ENCODE data around the gene SNF8.
"Not testable (repeated sequence)": the region's sequence is repeated elsewhere in the genome, so short reads cannot be mapped to it uniquely, and the experiment has no call there.

Gene SNF8, protein sequence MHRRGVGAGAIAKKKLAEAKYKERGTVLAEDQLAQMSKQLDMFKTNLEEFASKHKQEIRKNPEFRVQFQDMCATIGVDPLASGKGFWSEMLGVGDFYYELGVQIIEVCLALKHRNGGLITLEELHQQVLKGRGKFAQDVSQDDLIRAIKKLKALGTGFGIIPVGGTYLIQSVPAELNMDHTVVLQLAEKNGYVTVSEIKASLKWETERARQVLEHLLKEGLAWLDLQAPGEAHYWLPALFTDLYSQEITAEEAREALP

DNA sequence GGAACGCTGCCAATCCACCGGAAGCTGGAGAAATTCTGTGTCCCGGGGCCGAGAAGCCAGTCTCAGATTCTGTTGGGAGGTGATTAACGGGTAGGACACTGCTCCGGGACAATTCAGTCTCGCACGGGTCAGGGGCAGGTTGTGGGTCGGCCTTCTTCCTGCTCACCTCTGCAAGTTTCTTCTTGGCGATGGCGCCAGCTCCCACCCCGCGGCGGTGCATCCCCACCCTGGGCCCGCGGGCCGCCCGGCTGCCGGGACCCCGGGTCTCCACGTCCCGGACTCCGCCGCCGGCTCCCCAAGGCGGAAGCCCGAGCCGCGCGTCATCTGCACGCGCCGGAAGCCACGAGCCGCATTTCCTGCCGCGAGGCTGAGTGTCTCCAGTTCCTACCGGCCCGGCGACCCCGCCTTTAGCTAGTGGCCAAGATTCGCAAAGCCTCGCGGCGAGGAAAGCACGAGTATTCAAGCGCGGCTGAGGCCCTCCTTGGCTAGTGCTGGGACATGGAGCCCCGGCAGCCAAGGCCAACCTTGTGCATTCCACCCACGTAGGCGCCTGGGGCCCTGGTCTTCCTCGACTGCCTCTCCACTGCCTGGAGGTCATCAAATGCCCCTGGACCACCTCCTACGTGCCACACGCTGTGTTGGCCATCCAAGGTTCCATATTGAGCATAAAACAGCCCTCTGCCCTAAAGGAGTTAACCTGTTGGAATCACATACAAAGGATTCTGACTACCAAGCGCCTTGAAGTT lies at the start of gene SNF8:
Gene SNF8 (minus strand): TSS at position 328 of the 746 bp plus-strand sequence. CDS start 108 bp downstream, at position 220.
- peak; percentile 24 for DNase-seq

DNA sequence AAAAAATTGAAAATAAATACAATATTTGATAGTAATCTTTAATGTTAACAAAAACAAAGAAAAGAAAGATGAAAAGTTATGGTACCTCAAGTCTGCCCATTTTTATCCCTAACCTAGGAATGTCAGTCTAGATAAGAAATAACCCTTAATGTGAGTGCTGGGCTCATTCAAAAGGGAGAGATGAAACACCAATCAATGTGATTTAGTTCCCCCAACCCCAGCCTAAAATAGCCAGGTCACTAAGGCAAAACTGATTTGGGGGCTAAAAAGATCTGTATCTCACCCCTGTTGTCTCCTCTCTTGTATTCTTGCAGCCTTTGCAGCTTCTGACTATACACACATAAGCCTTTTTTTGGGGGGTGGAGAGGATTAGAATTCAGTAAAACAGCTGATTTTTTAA lies 49.3 kb upstream of the SNF8 start:
- no peak for DNase-seq

DNA sequence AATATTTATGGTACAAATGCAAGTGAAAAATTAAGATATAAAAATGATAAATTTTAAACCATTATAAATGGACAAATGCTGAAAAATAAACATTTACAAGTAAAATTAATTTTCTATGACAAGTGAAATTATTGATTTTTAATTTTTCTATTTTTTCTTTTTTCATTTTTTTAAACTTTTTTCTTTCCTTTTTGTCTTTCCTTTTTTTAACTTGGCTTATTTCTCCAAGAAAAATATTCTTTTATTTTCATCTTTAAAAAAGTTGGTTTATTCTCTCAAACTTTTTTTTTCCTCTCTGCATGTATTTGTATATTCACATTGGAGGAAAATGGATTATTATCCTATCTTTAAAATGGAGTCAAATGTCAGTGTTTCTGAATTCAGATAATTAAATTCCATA lies 48.7 kb upstream of the SNF8 start:
- DNase-seq: no peak

DNA sequence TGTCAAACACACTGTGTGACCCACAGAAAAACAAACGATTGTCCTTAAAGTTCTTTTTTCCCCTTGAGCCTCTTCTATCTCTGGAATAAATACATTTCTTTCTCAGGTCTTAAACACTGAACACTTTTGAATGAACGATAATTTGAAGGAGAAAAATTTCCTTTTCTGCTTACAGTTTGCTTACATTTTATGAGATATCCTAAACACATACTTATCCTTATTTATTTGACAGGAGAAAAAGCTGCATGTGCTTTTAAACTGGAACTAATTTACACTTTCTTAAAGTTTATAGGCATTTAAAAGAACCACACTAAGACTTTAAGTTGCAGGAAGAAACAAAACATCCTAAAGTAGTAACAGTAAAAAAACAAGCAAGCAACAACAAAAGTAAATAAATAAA lies 47.8 kb upstream of the SNF8 start:
- no peak for DNase-seq

DNA sequence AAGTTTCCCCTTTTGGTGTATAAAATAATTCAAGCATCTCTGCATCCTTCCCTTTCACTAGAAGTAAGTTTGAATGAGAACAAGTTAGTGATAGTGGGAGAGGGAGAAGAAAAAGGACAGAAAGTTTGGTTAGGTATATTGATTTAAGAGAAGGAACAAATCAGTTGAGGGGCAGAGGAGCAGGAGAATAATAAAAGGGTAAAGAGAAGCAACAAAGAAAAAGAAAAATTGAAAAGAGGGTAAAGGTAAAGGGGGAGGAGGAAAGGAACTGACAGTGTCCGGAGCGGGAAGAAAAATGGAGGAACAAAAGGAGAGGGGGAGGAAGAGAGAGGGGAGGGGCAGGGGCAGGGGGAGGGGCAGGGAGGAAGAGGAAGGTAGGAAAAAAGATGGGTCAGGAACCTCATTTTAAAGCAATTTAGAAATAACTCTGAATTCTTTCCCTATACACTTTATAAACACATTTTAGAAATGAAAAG lies 46.3 kb upstream of the SNF8 start:
- DNase-seq: no peak

DNA sequence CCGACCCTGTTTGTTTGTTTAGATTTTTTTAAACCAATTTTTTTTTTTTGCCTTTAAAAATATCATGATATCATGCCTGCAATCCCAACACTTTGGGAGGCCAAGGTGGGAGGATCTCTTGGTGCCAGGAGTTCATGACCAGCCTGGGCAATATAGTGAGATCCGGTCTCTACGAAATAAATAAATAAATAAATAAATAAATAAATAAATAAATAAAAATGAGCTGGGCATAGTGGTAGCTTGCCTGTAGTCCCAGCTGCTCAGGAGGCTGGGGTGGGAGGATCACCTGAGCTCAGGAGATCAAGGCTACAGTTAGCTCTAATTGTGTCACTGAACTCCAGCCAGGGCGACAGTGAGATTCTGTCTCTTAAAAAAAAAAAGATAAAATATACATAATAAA lies 44.5 kb upstream of the SNF8 start:
- DNase-seq: no peak

DNA sequence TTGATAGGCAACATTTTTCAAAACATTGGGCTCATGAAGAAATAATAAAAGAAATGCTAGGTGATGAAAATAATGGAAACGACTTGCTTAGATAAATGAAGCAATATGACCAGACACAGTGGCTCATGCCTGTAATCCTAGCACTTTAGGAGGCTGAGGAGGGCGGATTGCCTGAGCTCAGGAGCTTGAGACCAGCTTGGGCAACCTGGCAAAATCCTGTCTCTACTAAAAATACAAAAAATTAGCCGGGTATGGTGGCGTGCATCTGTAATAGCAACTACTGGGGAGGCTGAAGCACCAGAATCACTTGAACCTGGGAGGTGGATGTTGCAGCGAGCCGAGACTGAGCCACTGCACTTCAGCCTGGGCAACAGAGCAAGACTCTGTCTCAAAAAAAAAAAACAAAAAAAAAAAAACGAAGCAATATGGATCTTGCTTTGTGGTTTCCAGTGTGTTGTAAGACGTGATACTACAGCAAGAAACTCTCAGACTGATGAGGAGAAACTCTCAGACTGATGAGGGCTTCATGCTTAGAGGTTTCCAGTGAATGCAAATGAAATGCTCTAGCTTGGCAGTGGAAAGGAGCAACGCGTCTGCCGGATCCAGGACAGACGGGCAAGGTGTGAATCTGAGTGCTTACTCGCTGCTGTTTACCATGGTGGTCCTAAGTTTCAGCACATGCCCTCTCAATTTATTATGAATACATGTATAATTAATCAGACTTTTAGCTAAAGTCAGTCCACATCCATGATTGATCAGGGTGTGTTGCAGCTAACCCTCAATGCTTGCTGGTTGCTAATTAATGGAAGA lies 41.0 kb upstream of the SNF8 start:
- no peak for DNase-seq

DNA sequence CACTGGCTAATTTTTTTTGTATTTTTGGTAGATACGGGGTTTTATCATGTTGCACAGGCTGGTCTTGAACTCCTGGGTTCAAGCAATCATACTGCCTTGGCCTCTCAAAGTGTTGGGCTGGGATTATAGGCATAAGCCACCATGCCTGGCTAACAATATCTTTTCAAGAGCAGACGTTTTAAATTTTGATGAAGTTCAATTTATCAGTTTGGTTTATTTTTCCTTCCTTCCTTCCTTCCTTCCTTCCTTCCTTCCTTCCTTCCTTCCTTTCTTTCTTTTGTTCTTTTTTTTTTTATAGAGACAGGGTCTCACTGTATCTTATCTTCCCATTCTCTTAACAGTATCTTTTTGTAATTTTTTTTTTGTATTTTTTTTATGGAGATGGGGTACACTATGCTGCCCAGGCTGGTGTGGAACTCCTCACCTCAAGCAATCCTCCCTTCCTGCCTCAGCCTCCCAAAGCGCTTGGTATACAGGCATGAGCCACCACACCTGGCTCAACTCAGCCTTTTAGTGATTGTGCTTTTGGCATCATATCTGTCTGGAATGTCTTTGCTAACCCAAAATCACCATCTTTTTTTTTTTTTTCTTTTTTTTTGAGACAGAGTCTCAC lies 37.4 kb upstream of the SNF8 start:
- DNase-seq: no peak

DNA sequence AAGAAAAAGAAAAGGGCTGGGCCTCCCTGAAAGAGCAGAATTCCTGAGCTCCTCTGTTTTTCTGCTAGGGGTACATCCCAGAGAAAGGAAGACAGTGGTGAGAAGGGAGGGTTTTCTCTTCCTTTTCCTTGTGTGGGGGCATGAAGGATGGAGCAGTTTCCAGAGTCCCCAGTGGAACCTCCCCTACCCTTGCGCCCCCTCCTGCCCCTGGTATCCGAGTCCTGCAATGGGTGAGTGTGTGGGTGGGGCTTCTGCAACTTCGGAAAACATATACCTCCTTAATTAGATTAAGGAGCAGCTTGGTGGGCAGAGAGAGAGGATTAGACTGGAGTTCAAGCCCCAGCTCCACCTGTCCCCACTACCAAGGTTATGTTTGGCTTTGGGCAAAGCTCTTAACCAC lies 29.2 kb upstream of the SNF8 start:
- no peak for DNase-seq

DNA sequence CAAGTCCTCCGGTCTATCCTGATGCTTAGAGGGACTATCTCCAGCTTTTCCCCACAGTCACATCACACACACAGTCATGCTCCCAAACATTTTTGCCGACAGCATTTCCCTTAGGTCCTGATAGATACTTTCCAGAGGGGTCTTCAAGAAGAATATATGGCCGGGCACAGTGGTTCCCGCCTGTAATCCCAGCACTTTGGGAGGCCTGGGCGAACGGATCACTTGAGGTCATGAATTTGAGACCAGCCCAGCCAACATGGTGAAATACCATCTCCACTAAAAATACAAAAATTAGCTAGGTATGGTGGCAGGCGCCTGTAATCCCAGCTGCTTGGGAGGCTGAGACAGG lies 28.1 kb upstream of the SNF8 start:
- DNase-seq: no peak

DNA sequence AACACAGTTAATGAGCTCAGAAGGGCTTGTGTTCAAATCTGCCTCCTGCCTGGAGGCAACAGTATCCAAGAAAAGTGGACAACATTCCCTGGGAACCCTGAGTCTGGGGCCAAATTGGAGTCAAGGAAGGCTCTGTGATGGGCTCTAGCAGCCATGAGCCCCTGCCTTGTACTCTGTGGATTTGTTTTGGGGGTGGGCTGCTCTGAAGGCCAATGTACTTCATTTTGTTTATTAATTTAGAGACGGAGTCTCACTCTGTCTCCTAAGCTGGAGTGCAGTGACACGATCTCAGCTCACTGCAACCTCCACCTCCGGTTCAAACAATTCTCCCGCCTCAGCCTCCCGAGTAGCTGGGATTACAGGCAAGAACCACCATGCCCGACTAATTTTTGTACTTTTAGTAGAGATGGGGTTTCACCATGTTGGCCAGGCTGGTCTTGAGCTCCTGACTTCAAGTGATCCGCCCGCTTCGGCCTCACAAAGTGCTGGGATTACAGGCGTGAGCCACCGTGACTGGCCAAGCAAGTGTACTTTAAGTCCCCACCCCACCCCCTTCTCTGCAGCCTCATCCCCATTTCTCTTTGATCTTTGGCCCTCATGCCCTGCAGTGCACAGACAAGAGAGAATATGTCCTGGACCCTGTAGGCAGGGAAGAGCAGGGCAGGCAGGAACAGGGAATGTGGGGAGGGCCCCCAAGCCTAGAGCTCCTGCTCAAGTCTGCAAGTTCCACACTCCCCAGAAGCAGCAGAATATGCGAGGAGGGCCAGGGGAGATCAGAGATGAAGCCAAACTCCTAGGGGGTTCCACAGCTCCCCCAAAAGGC lies 26.4 kb upstream of the SNF8 start:
- DNase-seq: no peak

DNA sequence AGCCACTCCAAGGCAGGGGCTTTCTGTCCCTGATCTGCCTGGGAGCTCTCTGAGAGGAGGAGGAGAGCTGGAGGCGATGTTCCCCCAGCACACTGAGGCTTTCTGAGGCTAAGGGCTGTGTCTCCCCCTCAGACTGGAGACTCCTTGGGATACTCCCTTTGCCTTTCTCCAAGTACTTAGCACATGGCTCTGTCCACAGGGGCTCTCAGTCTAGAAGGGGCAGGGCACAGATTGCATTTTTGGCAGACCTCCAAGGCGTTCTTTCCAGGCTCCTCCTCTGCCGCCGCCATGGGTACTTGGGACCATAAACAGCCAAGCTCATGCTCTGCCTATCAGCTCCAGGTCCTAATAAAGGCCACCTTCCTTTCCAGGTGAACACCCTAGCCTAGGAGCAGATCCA lies 25.6 kb upstream of the SNF8 start:
- DNase-seq: peak; percentile 37

DNA sequence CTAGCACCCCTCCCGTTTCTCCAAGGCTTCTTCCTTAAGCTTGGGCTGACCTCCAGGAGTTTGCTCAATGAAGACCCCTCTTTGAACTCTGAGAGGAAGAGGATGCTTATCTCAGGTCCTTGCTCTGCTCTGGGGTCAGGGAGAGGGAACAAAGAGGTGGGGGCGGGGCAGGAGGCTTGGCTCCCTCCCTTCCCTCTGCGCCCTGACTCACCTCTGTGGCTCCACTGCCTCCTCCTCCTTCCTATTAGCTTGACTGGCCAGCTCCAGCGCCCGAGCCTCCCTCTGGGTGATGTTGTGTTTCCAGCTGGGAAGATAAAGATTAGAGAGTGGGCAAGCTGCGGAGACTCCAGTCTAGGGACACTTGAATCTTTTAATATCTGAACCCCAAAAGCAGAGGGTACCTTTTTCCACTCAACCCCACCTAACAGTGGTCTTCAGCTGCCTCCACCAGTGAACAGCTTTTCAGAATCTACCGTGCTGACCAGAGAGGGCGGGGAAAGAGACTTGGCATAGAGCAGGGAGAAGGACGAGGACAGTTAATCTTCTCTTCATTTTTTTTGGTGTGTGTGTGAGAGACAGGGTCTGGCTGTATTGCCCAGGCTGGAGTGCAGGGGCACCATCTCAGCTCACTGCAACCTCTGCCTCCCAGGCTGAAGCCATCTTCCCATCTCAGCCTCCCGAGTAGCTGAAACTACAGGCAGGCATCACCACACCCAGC lies 17.0 kb upstream of the SNF8 start:
- no peak for DNase-seq

DNA sequence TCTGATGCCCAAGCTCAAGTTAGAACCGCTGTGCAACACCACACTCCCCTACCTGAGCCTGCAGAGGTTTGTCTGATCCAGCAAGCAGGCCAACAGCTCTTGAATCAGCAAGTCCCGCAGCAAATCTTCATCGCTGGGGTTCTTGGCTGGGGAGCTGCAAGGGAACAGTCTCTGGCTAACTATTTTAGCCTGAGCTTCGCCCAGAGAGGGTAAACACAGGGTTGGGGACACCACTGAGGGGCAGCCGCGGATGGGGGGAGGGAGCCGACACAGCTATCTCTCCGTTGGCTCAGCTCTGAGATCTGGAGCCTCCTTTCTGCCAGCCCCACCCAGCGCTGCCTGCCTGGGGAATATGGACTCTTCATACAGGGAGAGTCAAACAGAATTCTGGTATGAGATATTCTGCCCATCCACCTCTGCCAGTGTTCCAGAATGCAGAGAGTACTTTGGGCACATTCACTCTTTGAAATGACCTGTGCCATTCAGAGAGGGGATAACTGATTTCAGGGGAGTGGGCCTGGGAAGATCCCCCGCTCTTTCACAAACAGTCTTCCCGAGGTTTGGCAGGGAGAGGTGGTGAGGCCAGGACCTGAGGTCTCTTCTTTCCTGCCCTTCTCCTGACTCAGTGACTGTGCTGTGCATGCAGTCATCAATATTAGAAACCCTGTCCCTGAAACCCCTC lies 16.3 kb upstream of the SNF8 start:
- no peak for DNase-seq

DNA sequence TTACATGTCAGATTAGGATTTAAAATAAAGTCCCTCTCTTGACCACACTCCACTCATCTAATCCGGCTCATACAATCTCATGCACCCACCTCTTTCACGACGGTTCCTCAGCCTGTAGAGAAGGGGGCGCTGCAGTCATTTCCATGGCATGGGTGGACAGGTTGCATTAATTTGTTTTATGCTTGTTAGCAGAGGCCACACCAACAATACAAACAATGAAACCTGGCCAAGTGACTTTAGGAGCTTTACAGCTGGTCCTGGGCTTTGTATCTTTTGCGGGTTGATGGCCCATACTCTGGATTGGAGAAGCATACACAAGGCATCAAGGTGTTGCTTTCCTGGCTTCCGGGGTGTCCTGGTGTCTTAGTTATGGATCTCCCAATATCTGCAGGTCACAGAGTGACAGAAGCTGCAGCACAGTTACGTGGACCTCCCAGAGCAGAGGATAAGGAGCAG lies 9.7 kb upstream of the SNF8 start:
- DNase-seq: no peak

DNA sequence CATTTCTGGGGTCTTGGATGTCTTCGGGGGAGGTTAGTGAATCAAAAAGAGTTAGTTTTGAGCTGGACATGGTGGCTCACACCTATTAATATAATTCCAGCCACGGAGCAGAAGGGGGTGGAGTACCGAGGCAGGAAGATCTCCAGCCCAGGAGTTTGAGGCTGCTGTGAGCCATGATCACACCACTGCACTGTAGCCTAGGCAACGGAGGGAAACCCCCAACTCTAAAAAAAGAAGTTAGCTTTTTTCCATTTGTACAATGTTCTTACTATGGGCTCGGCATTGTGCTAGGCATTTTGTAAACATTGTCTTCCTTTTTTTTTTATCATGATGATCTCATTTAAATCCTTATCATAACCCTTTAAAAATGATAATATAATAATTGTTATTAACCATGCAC lies 8.3 kb upstream of the SNF8 start:
- no peak for DNase-seq

DNA sequence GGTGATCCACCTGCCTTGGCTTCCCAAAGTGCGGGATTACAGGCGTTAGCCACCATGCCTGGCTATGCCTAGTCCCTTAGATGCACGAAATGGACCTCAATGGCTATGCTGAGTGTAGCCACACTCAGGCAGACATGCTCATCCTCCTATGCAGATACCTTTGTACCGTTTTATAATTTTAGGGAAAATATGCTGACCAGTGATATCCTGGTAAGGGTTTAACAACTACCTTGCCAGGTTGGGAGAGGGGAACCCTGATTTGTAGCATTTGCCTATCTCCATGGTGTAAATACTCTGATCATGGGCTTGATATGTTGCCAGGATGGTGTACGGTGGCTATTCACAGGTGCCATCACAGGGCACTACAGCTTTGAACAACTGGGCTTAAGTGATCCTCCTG lies 6.9 kb upstream of the SNF8 start:
- DNase-seq: no peak

DNA sequence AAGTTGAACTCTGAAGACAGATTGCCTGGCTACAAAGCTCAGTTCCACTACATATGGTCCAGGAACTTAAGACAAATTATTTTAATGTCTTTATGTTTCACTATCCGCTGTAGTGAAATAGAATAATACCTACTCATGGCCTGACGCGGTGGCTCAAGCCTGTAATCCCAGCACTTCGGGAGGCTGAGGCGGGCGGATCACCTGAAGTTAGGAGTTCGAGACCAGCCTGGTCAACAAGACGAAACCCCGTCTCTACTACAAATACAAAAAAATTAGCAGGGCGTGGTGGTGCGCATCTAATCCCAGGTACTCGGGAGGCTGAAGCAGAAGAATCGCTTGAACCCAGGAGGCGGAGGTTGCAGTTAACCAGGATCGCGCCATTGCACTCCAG lies 614 bp upstream of the SNF8 start:
- DNase-seq: not testable (repeated sequence)

DNA sequence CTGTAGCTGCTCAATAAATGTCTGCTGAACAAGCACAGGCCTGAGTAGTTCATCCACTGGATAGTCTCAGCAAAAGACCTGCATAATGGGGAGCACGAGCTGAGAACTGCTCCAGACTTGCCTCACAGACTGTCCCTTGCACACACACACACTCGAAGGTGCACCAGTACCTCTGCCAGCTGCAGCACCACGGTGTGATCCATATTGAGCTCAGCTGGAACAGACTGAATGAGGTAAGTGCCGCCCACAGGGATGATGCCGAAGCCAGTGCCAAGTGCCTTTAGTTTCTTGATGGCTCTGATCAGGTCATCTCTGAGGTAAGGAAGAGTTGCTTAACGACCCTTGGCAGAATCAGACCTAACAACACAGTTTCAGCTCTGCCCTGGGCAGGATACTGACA lies 11.6 kb downstream of the SNF8 start:
- no peak for DNase-seq

DNA sequence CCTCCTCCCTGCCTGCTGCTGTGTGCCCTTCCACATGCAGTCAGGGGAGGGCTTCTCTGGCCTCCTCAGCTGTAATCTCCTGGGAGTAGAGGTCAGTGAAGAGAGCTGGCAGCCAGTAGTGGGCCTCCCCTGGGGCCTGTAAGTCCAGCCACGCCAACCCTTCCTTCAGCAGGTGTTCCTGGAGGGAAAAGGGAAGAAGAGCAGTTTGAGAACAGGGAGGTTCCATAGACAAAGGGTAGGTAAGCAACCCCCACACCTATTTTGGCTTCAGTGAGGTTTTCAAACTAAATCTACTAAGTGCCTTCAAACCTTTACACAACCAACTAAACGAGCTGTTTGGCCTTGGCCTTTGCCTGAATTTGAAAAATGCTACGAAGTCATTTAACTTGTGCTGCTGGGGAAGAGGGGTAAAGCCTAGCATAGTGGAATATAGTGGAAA lies 14.2 kb downstream of the SNF8 start:
- DNase-seq: no peak

DNA sequence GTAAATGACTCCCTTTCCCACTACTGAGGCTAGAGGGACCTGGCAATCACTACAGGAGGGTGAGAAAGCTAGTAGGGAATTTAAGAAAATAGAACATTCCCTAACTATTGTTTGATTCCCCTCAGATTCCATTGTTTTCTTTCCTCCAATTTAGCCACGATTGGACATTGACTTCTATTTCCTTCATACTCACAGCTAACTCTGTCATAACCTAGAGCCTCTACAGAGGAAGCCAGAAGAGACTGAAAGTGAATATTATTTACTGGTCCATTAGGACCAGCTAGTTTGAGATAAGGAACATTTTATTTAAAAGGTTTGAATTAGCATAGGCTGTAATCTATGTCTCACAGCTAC lies 14.9 kb downstream of the SNF8 start:
- no peak for DNase-seq

Measured in NCI-H187 treated with DMSO at 0.1 percent for 48 hours (cell line).